Motor neuron (in vitro differentiated cells): ENCODE data around the gene CD4. TPM values are rescaled to one million over a fixed set of nuclear protein-coding genes. Genes with fewer than 3 reads are reported as not detected.
"Not testable (repeated sequence)": the region's sequence is repeated elsewhere in the genome, so short reads cannot be mapped to it uniquely, and the experiment has no call there.

Experiments
- ATAC-seq, 8 experiments: fragments of 200-7000 bp; cut with Tn5 transposase; replicated peaks in 6 of 8; 2 replicates each; pipeline ENCODE4 v1.8.0; 2021; ENCODE audit warnings: mild to moderate bottlenecking in 8 of 8, moderate library complexity in 8 of 8
- H3K27ac ChIP-seq, 2 donors: fragments of 250-450 bp; sonication (Bioruptor Pico); 2 replicates each; pipeline ENCODE4 v1.9.0; 2021; ENCODE audit warnings: antibody characterized with exemption in 2 of 2, mild to moderate bottlenecking in 2 of 2, moderate library complexity in 1 of 2
- H3K4me1 ChIP-seq, 2 donors: fragments of 250-450 bp; sonication (Bioruptor Pico); replicated peaks in 1 of 2; 2 replicates each; pipeline ENCODE4 v1.6.1; 2021; ENCODE audit warnings: antibody characterized with exemption in 2 of 2, mild to moderate bottlenecking in 2 of 2, moderate library complexity in 1 of 2
- H3K4me3 ChIP-seq, 5 donors: fragments of 250-450 bp; sonication (Bioruptor Pico); 2 replicates each; pipeline ENCODE4 v1.9.0; 2021; ENCODE audit warnings: antibody characterized with exemption in 5 of 5, mild to moderate bottlenecking in 5 of 5, moderate library complexity in 4 of 5
- WGBS, 10 experiments: fragments of 450-650 bp; shearing (Covaris generic); methylation state at CpG; one replicate each; pipeline ENCODE4 v1.0.0; 2022; 5-methylcytosine and 5-hydroxymethylcytosine counted together
- in situ Hi-C, 9 experiments: fragments of 400-800 bp; cut with MboI; loops; one replicate each; pipeline ENCODE4 v1.15.0; 2021; ENCODE audit warnings: low sequenced_read_pairs in 9 of 9, low pct_unique_long_range_greater_than_20kb in 2 of 9; ENCODE audit not compliant: unreplicated experiment in 9 of 9
- total RNA-seq, 8 experiments: library from RNA; unstranded; fragments of 300-600 nt; gene quantifications; 2 replicates each; pipeline versions ENCODE4 v1.2.3 to v1.2.4, GENCODE V29; 2022

Gene CD4
- total RNA-seq = 1 to 10 TPM in 5 of 8 experiments, under 1 TPM in 3; 0.49 to 2.8 (median 1.1) TPM

- Histone ChIP-seq H3K4me1 (peaks cover 21 to 22% of the 10 kb centered on the region in 2 donors), H3K27ac (no peak within 1 kb of the TSS), H3K4me3 (no peak within 1 kb of the TSS)
- 28 to 100% (median 68%) methylated on average over 1 to 8 of the region's 18 CpGs; no CpG with 5 or more reads in 1 of the 10 experiments for WGBS, 10 experiments
- ATAC-seq = peak in 2 of 8 experiments; percentile 70 to 89
- in situ Hi-C loops = no loop called here
These were observed at the start of gene CD4 for GRCh38 chr12:6788972-6789924. Gene CD4 (plus strand): TSS chr12:6789528. CDS start chr12:6800139, 10,611 bp downstream.

DNA sequence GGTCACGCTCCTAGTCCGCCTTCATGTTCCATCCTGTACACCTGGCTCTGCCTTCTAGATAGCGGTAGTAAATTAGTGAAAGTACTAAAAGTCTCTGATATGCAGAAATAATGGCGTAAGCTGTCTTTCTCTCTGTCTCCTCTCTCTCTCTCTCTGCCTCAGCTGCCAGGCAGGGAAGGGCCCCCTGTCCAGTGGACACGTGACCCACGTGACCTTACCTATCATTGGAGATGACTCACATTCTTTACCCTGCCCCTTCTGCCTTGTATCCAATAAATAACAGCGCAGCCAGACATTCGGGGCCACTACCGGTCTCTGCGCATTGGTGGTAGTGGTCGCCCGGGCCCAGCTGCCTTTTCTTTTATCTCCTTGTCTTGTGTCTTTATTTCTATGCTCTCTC is 47.2 kb upstream of the CD4 start:
- in situ Hi-C loops = loop anchor here in 1 of 9 experiments (25.0 kb wide), 1 partner anchor 95 kb away; the partner anchor contains the start of genes GNB3 and P3H3
- ATAC-seq, H3K4me1 ChIP-seq, H3K4me3 ChIP-seq: not testable (repeated sequence)
- WGBS, 10 experiments = 9 to 100% (median 60%) methylated on average over 1 to 4 of the region's 12 CpGs; no CpG with 5 or more reads in 5 of the 10 experiments
- peak overlapping the region; percentile 60 to 61 for H3K27ac ChIP-seq

GRCh38 chr12:6742834-6743233 is 46.5 kb upstream of the CD4 start:
- Histone ChIP-seq H3K27ac (no peak overlapping the region), H3K4me1 (peaks cover 6 to 8% of the 10 kb centered on the region in 2 donors), H3K4me3 (no peak overlapping the region)
- ATAC-seq = no peak
- WGBS, 10 experiments = 60 to 100% (median 80%) methylated on average over 1 to 3 of the region's 3 CpGs; no CpG with 5 or more reads in 3 of the 10 experiments
- in situ Hi-C loops = loop anchor here in 1 of 9 experiments (25.0 kb wide), 1 partner anchor 94 kb away; the partner anchor contains the start of genes GNB3 and P3H3

DNA sequence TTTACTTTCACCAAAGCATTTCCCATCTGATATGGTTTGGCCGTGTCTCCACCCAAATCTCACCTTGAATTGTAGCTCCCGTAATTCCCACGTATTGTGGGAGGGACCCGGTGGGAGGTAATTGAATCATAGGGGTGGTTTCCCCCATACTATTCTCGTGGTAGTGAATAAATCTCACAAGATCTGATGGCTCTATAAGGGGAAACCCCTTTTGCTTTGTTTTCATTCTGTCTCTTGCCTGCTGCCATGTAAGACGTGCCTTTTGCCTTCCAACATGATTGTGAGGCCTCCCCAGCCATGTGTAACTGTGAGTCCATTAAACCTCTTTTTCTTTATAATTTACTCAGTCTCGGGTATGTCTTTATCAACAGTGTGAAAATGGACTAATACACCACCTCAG is 46.0 kb upstream of the CD4 start:
- H3K4me1 ChIP-seq, H3K27ac ChIP-seq, ATAC-seq, H3K4me3 ChIP-seq: not testable (repeated sequence)
- WGBS, 10 experiments = 0 to 100% (median 62%) methylated on average over 1 to 4 of the region's 7 CpGs; no CpG with 5 or more reads in 3 of the 10 experiments
- in situ Hi-C loops = loop anchor here in 1 of 9 experiments (25.0 kb wide), 1 partner anchor 94 kb away; the partner anchor contains the start of genes GNB3 and P3H3

DNA sequence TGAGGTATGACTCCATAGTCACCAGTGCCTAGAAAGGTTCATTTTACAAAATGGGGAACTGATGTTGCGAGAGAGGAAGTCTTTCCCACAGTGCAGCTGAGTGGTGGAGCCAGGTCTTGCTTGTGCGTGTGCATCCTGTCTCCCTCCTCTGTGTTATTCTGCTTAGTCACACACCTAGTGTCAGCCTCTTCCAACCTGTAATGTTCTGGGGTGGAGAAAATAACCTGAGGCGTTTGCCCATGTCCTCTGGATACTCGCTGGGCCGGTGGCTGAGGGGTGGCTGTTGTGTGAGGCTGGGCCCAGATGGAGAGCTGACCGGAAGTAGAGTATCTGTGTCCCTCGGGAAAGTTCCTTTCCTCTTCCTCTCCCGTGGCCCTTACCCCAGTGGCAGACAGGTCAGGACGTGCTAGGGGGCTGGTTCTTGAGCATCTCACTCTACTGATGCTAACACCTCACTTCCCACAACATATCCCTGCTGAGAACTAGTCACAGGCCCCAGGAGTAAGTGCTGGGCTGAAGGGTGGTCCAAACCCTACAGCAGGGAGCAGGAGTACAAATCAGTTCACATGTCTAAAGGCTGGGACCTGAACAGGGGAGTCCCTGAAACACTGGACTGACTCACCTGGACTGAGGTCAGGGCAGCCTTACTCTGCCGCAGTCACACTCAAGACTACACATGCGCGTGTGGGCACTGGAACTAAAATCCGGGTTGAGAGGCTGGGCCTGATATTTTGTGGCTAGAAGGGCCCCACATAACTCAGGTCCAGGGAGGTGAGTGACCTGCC is 43.4 kb upstream of the CD4 start:
- in situ Hi-C loops = loop anchor here in 1 of 9 experiments (25.0 kb wide), 1 partner anchor 91 kb away; the partner anchor contains the start of genes GNB3 and P3H3
- 59 to 100% (median 80%) methylated on average over 1 to 11 of the region's 13 CpGs; no CpG with 5 or more reads in 3 of the 10 experiments for WGBS, 10 experiments
- no peak overlapping the region for H3K27ac ChIP-seq
- H3K4me3 ChIP-seq = no peak overlapping the region
- peak in 5 of 8 experiments; percentile 6 to 21 (median 18) for ATAC-seq
- H3K4me1 ChIP-seq = peaks cover 6 to 8% of the 10 kb centered on the region in 2 donors

- in situ Hi-C loops = loop anchor here in 1 of 9 experiments (25.0 kb wide), 1 partner anchor 90 kb away; the partner anchor contains the start of genes GNB3 and P3H3
- no peak overlapping the region for H3K27ac ChIP-seq
- WGBS, 10 experiments = 50 to 100% (median 80%) methylated on average over 1 to 3 of the region's 4 CpGs; no CpG with 5 or more reads in 3 of the 10 experiments
- no peak overlapping the region for H3K4me3 ChIP-seq
- H3K4me1 ChIP-seq = peaks cover 6 to 7% of the 10 kb centered on the region in 2 donors
- no peak for ATAC-seq
These were observed 42.1 kb upstream of the CD4 start for GRCh38 chr12:6747216-6747615.

DNA sequence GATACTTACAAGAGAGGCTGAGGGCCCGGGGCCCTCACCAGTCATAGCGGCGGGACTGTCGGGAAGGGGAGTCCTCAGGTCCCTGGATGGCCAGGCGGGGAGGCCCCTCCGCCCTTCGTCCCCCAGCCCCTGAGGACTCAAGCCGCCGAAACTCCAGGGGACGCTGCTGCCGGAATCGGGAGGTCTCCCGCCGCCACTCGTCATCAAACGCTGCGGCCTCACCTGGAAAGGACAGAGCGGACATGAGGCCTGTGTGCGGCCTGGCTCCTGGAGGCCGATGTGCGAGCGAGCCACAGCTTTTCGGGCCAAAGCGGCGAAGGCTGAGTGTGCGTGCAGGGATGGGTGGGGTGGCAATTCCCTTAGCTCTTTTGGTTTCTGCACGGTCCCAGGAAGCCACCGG is 40.6 kb upstream of the CD4 start:
- 90 to 100% (median 98%) methylated on average over 1 to 19 of the region's 28 CpGs; no CpG with 5 or more reads in 3 of the 10 experiments for WGBS, 10 experiments
- no peak for ATAC-seq
- in situ Hi-C loops = loop anchor here in 1 of 9 experiments (25.0 kb wide), 1 partner anchor 89 kb away; the partner anchor contains the start of genes GNB3 and P3H3
- H3K4me3 ChIP-seq = no peak overlapping the region
- H3K4me1 ChIP-seq = peaks cover 7% of the 10 kb centered on the region in 2 donors
- H3K27ac ChIP-seq = no peak overlapping the region

DNA sequence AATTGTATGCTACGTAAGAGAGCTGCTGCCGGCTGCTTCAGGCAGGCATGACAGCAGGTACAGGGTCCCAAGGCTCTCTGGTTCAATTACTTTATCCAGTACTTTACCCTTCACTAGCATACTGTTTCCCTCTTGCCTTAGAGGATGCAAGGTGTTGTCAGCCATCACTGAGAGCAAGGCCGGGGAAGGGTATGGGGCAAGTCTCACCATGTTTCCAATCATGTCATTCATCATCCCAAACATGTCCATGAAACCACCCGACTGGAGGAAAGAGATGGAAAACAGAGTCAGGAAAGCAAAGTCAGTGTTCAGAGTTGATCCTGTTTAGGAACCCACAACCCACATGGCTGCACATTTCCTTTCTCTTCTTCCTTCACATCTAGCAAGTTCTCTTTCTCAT is 38.8 kb upstream of the CD4 start:
- Histone ChIP-seq H3K4me3 (no peak overlapping the region), H3K4me1 (peaks cover 12 to 13% of the 10 kb centered on the region in 2 donors), H3K27ac (no peak overlapping the region)
- in situ Hi-C loops = no loop called here
- WGBS, 10 experiments = 75 to 100% (median 88%) methylated on average over 1 to 4 of the region's 4 CpGs; no CpG with 5 or more reads in 1 of the 10 experiments
- no peak for ATAC-seq

GRCh38 chr12:6751767-6752166 is 37.6 kb upstream of the CD4 start:
- Histone ChIP-seq H3K4me1 (peaks cover 12 to 13% of the 10 kb centered on the region in 2 donors), H3K4me3 (peak overlapping the region; percentile 73 to 99 (median 92)), H3K27ac (peak overlapping the region; percentile 97 to 98)
- WGBS, 10 experiments = 73 to 100% (median 93%) methylated on average over 1 to 5 of the region's 7 CpGs; no CpG with 5 or more reads in 4 of the 10 experiments
- in situ Hi-C loops = no loop called here
- no peak for ATAC-seq

GRCh38 chr12:6752167-6752920 is 37.0 kb upstream of the CD4 start:
- Histone ChIP-seq H3K4me1 (peaks cover 12 to 13% of the 10 kb centered on the region in 2 donors), H3K27ac (peak overlapping the region; percentile 97 to 98), H3K4me3 (peak overlapping the region; percentile 73 to 99 (median 92))
- in situ Hi-C loops = no loop called here
- 0 to 50% (median 29%) methylated on average over 1 to 4 of the region's 24 CpGs; no CpG with 5 or more reads in 6 of the 10 experiments for WGBS, 10 experiments
- peak; percentile 3 to 22 (median 14) for ATAC-seq

- Histone ChIP-seq H3K4me1 (peaks cover 12 to 13% of the 10 kb centered on the region in 2 donors), H3K4me3 (peak within 1 kb of the TSS; percentile 73 to 99 (median 92)), H3K27ac (peak within 1 kb of the TSS; percentile 97 to 98)
- in situ Hi-C loops = no loop called here
- ATAC-seq = peak; percentile 85 to 90 (median 88)
- 0% methylated on average over 1 to 4 of the region's 62 CpGs; no CpG with 5 or more reads in 6 of the 10 experiments for WGBS, 10 experiments
These were observed 36.2 kb upstream of the CD4 start, which contains the start of gene MLF2 for GRCh38 chr12:6752921-6753771. Gene MLF2 (minus strand): TSS chr12:6753141. CDS start chr12:6752334, 807 bp downstream.
